CD4-positive, alpha-beta memory T cell (primary cell): ENCODE measurements around the gene KHSRP. TPM values are rescaled to one million over a fixed set of nuclear protein-coding genes. Genes with fewer than 3 reads are reported as not detected.

Experiments
- CTCF ChIA-PET: fragments of 350-600 bp; sonication (Branson Sonifier 250); formaldehyde crosslinking; loops from one replicate; lab custom pipeline; 2021; ENCODE audit warnings: inconsistent platforms; ENCODE audit not compliant: partially characterized antibody; lab: Charles Lee
- POLR2A ChIA-PET: fragments of 350-600 bp; sonication (Branson Sonifier 250); formaldehyde crosslinking; loops from one replicate; lab custom pipeline; 2021; ENCODE audit not compliant: partially characterized antibody; lab: Charles Lee
- DNase-seq, 5 donors: peaks; one replicate each; pipeline versions ENCODE4 v3.0.0 to v3.0.0-alpha.2; 2020 to 2022; ENCODE audit warnings: mixed read lengths in 1 of 5
- H3K27ac ChIP-seq: one replicate; pipeline ENCODE4 v1.7.0; 2013; ENCODE audit warnings: low read depth, low read length
- H3K27me3 ChIP-seq: 2 replicates; pipeline ENCODE4 v1.7.0; 2013; ENCODE audit warnings: mild to moderate bottlenecking, low read length, moderate library complexity; ENCODE audit not compliant: insufficient read depth
- H3K36me3 ChIP-seq: 2 replicates; pipeline ENCODE4 v1.7.0; 2013; ENCODE audit warnings: mild to moderate bottlenecking, low read length, moderate library complexity; ENCODE audit not compliant: insufficient read depth
- H3K4me1 ChIP-seq: 2 replicates; pipeline ENCODE4 v1.7.0; 2013; ENCODE audit warnings: mild to moderate bottlenecking, low read length, moderate library complexity; ENCODE audit not compliant: insufficient read depth
- H3K4me3 ChIP-seq, 2 donors: one replicate each; pipeline ENCODE4 v1.7.0; 2013; ENCODE audit warnings: low read length in 2 of 2, mild to moderate bottlenecking in 1 of 2
- H3K9me3 ChIP-seq, 2 donors: one replicate each; pipeline ENCODE4 v1.7.0; 2013; ENCODE audit warnings: low read length in 2 of 2, control low read depth in 1 of 2; ENCODE audit not compliant: control insufficient read depth in 1 of 2
- H3K27ac Mint-ChIP-seq, 7 donors: one replicate each; pipeline ENCODE4 v1.8.0; 2020 to 2021; ENCODE audit warnings: mixed read lengths in 7 of 7, mild to moderate bottlenecking in 6 of 7, inconsistent platforms in 3 of 7, moderate library complexity in 3 of 7
- H3K27me3 Mint-ChIP-seq, 2 donors: one replicate each; pipeline ENCODE4 v1.8.0; 2020 to 2021; ENCODE audit warnings: mixed read lengths in 2 of 2
- H3K36me3 Mint-ChIP-seq, 2 donors: one replicate each; pipeline ENCODE4 v1.8.0; 2020 to 2021; ENCODE audit warnings: mixed read lengths in 2 of 2, inconsistent platforms in 1 of 2, mild to moderate bottlenecking in 1 of 2
- H3K4me1 Mint-ChIP-seq, 4 donors: one replicate each; pipeline ENCODE4 v1.8.0; 2020 to 2021; ENCODE audit warnings: mixed read lengths in 4 of 4, mild to moderate bottlenecking in 1 of 4
- H3K4me3 Mint-ChIP-seq, 8 donors: one replicate each; pipeline ENCODE4 v1.8.0; 2020 to 2021; ENCODE audit warnings: mixed read lengths in 8 of 8, mild to moderate bottlenecking in 7 of 8, moderate library complexity in 6 of 8, inconsistent platforms in 3 of 8
- H3K9me3 Mint-ChIP-seq, 8 donors: one replicate each; pipeline ENCODE4 v1.8.0; 2020 to 2021; ENCODE audit warnings: mixed read lengths in 8 of 8, mild to moderate bottlenecking in 5 of 8, inconsistent platforms in 3 of 8, moderate library complexity in 1 of 8
- intact Hi-C: fragments of 100-400 bp; cut with micrococcal nuclease; formaldehyde crosslinking; loops from one replicate; pipeline ENCODE4 v1.15.1; 2023
- polyA plus RNA-seq, 2 donors: library from polyadenylated mRNA; unstranded; fragments of 300-500 nt; fragmentation: Illumina TruSeq; gene quantifications; one replicate each; pipeline ENCODE4 v1.2.3, GENCODE V29; 2021
- total RNA-seq, 2 experiments: library from RNA; stranded (reverse); gene quantifications; one replicate each; pipeline ENCODE4 v1.2.3, GENCODE V29; 2021

Gene KHSRP
- total and polyA plus RNA-seq, 4 experiments from 2014 or later, result 4.3 to 169 (median 96.7) TPM

DNA sequence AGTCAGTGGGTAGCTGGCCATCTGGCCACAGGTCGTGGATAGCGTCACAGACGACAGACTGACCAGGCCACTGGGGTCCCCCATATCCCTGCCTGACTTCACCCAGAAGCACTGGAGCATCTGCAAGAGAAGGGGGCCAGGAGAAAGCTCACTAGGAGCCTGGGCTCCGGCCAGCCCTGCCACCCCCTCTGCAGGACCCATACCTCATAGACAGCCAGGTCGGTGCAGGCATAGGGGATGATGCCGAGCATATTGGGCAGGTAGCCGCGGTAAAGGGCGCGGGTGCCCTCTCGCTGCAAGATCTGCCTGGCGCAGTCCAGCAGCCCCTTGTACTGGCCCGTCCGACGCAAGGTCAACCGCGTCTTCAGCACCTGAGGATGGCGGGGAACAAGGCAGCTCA, 2.5 kb upstream of the KHSRP start:
- Mint-ChIP-seq H3K4me1 (peaks cover 13 to 31% (median 25%) of the 10 kb centered on the region in 4 donors), H3K9me3 (peaks cover 0 to 2% (median 0%) of the 10 kb centered on the region in 8 donors), H3K4me3 (no peak overlapping the region), H3K27ac (no peak overlapping the region), H3K27me3 (no peaks in the 10 kb centered on the region), H3K36me3 (peaks cover 0 to 15% of the 10 kb centered on the region in 2 donors)
- POLR2A ChIA-PET, result no interaction called here
- Histone ChIP-seq H3K27me3 (no peaks in the 10 kb centered on the region), H3K27ac (no peak overlapping the region), H3K36me3 (peaks cover 4% of the 10 kb centered on the region), H3K4me1 (peaks cover 34% of the 10 kb centered on the region), H3K4me3 (no peak overlapping the region), H3K9me3 (no peaks in the 10 kb centered on the region)
- intact Hi-C loops, result loop anchor here (10.0 kb wide), 1 partner anchor 78 kb away; the partner anchor contains the start of gene TUBB4A
- CTCF ChIA-PET, result no interaction called here
- DNase-seq, result no peak

DNA sequence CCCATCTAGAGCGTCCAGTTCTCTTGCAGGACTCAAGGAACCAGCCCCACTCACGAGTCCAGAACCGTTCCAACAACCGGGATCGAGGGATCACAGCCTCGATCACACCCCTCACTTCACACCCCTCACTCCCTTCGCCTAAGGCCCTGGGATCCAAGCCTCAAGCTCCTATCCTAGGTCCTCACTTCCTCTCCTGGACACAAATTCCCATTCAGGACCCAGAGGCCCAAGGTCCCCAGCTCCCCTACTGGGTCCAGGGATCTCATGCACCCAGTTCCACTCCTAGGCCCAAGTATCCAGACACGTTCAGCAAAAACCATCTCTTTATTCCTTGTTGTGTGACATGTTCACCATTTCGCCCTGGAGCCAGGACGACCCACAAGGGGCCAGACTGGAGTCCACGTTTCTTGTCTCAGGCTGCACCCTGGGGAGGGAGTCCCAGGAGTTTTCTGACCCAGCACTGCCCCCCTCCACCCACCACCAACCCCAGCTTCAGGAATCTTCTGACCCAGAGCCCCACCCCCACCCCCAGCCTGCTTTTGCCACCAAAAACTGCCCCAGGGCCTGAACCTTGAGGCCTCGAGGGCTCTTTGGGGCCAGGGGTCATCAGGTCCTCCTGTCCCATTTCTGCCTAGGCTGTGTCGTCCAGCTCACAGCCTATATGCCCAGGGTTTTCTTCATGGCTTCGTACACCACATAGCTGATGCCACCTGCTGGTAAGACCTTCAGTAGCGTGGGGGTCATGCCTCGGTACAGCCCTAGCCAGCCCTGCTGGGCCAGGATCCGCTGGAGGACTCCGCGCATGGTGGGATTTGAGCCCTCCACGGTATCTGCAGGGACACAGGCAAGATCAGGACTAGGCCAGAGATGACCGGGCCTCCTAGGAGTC, 1.4 kb upstream of the KHSRP start:
- Histone ChIP-seq H3K4me3 (peak overlapping the region in 1 of 2 donors; percentile 33), H3K27me3 (no peaks in the 10 kb centered on the region), H3K9me3 (no peaks in the 10 kb centered on the region), H3K4me1 (peaks cover 42% of the 10 kb centered on the region), H3K27ac (peak overlapping the region; percentile 62), H3K36me3 (peaks cover 16% of the 10 kb centered on the region)
- CTCF ChIA-PET, result interaction anchor here (1.0 kb wide), 1 partner anchor 79 kb away, joined by 4 read pairs; no protein-coding TSS in a partner anchor
- Mint-ChIP-seq H3K27me3 (no peaks in the 10 kb centered on the region), H3K9me3 (peaks cover 0 to 2% (median 0%) of the 10 kb centered on the region in 8 donors), H3K36me3 (peaks cover 1 to 22% of the 10 kb centered on the region in 2 donors), H3K4me3 (peak overlapping the region; percentile 64 to 88 (median 79)), H3K27ac (peak overlapping the region; percentile 81 to 99 (median 94)), H3K4me1 (peaks cover 16 to 37% (median 29%) of the 10 kb centered on the region in 4 donors)
- DNase-seq, result no peak
- POLR2A ChIA-PET, result interaction anchor here (0.5 to 3.8 kb wide), 6 partner anchors 33 to 739 kb away, joined by 3 to 30 read pairs (median 23); partner anchors contain the start of genes ALKBH7, CLPP, DENND1C and GTF2F1
- intact Hi-C loops, result loop anchor here (1.0 to 10.0 kb wide), 5 partner anchors 33 to 79 kb away; partner anchors contain the start of genes CLPP, GTF2F1 and TUBB4A

GRCh38 chr19:6424939-6425731, 524 bp upstream of the KHSRP start:
- Histone ChIP-seq H3K4me3 (peak overlapping the region in 1 of 2 donors; percentile 33), H3K4me1 (peaks cover 42% of the 10 kb centered on the region), H3K27me3 (no peaks in the 10 kb centered on the region), H3K9me3 (no peaks in the 10 kb centered on the region), H3K27ac (peak overlapping the region; percentile 62), H3K36me3 (peaks cover 24% of the 10 kb centered on the region)
- peak overlapping the region; percentile 70 to 88 (median 86) for H3K4me3 Mint-ChIP-seq
- ChIA-PET CTCF (interaction anchor here (1.0 to 1.1 kb wide), 4 partner anchors 80 to 437 kb away, joined by 3 to 4 read pairs (median 3); no protein-coding TSS in a partner anchor), POLR2A (interaction anchor here (0.5 to 3.8 kb wide), 20 partner anchors 11 to 1519 kb away, joined by 3 to 30 read pairs (median 4); partner anchors contain the start of genes ALKBH7, CLPP, DENND1C and GPR108)
- H3K9me3 Mint-ChIP-seq, result peaks cover 0 to 2% (median 0%) of the 10 kb centered on the region in 8 donors
- H3K27me3 Mint-ChIP-seq, result no peaks in the 10 kb centered on the region
- peak overlapping the region; percentile 81 to 99 (median 94) for H3K27ac Mint-ChIP-seq
- H3K4me1 Mint-ChIP-seq, result peaks cover 16 to 37% (median 29%) of the 10 kb centered on the region in 4 donors
- intact Hi-C loops, result loop anchor here (1.0 to 10.0 kb wide), 5 partner anchors 32 to 80 kb away; partner anchors contain the start of genes CLPP, GTF2F1 and TUBB4A
- peak; percentile 98 to 100 (median 100) for DNase-seq
- H3K36me3 Mint-ChIP-seq, result peaks cover 8 to 31% of the 10 kb centered on the region in 2 donors

DNA sequence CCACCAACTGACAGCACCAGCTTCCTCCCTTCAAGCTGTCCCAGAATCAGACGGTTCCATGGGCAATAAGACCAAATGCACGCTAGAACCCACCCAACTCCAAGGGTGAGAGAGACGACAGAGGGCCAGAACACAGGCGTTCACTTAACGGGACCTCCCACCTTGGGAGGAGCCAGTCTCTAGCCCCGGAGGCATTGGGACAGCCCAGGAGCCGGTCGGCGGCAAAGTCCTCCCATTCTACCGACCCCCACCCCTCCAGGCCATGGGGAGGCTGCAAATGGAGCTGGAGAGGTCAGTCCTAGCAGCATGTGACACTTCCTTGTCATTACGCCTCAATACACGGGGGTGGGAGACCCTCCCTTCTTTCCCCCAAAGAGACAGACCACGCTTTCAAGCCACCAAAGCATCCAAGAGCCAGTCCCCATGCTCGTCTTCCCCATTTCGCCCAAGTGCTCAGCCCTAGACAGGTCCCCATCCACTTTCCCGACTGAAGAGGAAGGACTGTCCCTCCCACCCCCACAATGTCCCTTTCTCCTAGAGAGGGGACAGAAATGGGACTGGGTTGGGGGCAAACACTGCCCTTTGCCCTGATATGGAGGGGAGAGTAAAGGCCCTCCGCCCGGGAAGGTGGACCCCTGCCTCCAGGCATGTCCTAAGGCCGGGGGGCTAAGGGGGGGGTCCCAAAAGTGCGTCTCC, 964 bp downstream of the KHSRP start:
- intact Hi-C loops, result loop anchor here (10.0 kb wide), 1 partner anchor 81 kb away; the partner anchor contains the start of gene TUBB4A
- Mint-ChIP-seq H3K4me1 (peaks cover 16 to 37% (median 29%) of the 10 kb centered on the region in 4 donors), H3K27ac (peak overlapping the region; percentile 86 to 94 (median 92)), H3K36me3 (peaks cover 13 to 46% of the 10 kb centered on the region in 2 donors), H3K27me3 (no peaks in the 10 kb centered on the region), H3K9me3 (peaks cover 0 to 2% (median 0%) of the 10 kb centered on the region in 8 donors), H3K4me3 (peak overlapping the region; percentile 87 to 92 (median 89))
- Histone ChIP-seq H3K9me3 (no peaks in the 10 kb centered on the region), H3K36me3 (peaks cover 39% of the 10 kb centered on the region), H3K27ac (peak overlapping the region; percentile 66), H3K27me3 (no peaks in the 10 kb centered on the region), H3K4me3 (peak overlapping the region; percentile 69 to 71), H3K4me1 (peaks cover 38% of the 10 kb centered on the region)
- POLR2A ChIA-PET, result interaction anchor here (1.0 to 3.8 kb wide), 4 partner anchors 11 to 1632 kb away, joined by 3 to 30 read pairs (median 16); partner anchors contain the start of genes CLPP, FEM1A and GTF2F1
- DNase-seq, result peak in 1 of 5 donors; percentile 48
- CTCF ChIA-PET, result no interaction called here

DNA sequence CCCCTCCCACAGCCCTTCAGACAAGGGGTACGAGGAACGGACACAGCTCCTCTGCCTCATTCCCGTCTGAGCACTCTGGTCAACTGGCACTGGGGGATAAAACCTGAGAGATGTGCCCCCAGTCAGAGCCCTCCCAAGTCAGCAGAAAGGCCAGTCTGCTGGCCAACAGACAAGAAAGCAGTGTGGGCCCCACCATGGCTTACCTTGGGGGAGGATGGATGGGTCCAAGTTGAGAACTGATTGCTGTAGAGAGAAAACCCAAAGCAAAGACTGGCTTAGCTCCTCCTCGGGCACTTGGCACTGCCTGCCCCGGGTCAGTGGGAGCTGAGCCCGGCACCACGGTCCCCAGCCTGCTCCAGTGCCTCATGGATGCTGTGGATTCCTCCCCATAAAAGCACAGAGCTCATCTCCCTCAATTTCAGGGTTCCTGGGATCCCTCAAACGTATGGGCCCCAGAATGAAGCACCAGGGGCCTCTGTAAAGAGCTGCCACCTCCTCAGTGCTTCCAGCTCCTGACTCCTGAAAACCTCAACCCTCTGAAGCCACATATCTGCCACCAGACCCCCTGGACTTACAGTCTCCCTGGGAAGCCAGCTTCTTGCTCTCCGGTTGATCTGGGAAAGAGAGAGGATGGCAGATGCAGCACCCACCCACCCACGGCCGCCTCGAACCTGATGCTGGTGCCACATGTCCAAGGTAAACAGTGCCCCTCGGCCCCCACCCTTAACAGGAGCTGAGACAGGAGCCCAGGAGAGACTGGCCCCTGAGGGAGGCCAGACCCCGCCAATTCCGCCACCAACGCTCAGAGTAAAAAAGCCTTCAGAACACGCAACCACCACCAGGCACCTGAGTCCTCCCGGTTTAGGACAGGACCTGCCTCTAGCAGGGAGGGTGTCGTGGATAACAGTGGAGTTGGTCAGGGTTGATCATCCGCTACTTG, 3.3 kb downstream of the KHSRP start:
- Histone ChIP-seq H3K4me3 (no peak overlapping the region), H3K9me3 (no peaks in the 10 kb centered on the region), H3K36me3 (peaks cover 62% of the 10 kb centered on the region), H3K27ac (no peak overlapping the region), H3K4me1 (peaks cover 37% of the 10 kb centered on the region), H3K27me3 (no peaks in the 10 kb centered on the region)
- H3K9me3 Mint-ChIP-seq, result peaks cover 0 to 3% (median 0%) of the 10 kb centered on the region in 8 donors
- H3K27me3 Mint-ChIP-seq, result no peaks in the 10 kb centered on the region
- peak overlapping the region in 1 of 8 donors; percentile 39 for H3K4me3 Mint-ChIP-seq
- no peak for DNase-seq
- H3K4me1 Mint-ChIP-seq, result peaks cover 16 to 37% (median 29%) of the 10 kb centered on the region in 4 donors
- peak overlapping the region in 3 of 7 donors; percentile 13 to 35 (median 17) for H3K27ac Mint-ChIP-seq
- ChIA-PET CTCF (interaction anchor here (1.1 kb wide), 1 partner anchor 9 kb away, joined by 3 read pairs; no protein-coding TSS in a partner anchor), POLR2A (interaction anchor here (1.0 to 1.7 kb wide), 2 partner anchors 11 to 27 kb away, joined by 3 to 4 read pairs; no protein-coding TSS in a partner anchor)
- intact Hi-C loops, result loop anchor here (10.0 kb wide), 1 partner anchor 83 kb away; the partner anchor contains the start of gene TUBB4A
- H3K36me3 Mint-ChIP-seq, result peaks cover 16 to 59% of the 10 kb centered on the region in 2 donors
